HepG2 (cell line): ENCODE results near the gene IQCN. TPM values are rescaled to one million over a fixed set of nuclear protein-coding genes. Genes with fewer than 3 reads are reported as not detected.

Source experiments
- DNMT1 ChIP-seq: sonication (generic); formaldehyde crosslinking; IDR thresholded peaks from 2 replicates; pipeline ENCODE4 v1.5.1; 2020; ENCODE audit warnings: mild to moderate bottlenecking, missing genetic modification reagents
- HNRNPLL ChIP-seq: fragments of 200-400 bp; formaldehyde crosslinking; IDR thresholded peaks from 2 replicates; pipeline ENCODE4 v1.6.1; 2017; ENCODE audit warnings: mild to moderate bottlenecking, low read depth, low read length; ENCODE audit not compliant: poor library complexity, severe bottlenecking
- IRF1 ChIP-seq: sonication (generic); formaldehyde crosslinking; IDR thresholded peaks from 2 replicates; pipeline ENCODE4 v1.4.0; 2020; ENCODE audit warnings: low read depth, mild to moderate bottlenecking, missing genetic modification reagents
- MAFF ChIP-seq: IDR thresholded peaks from 2 replicates; pipeline ENCODE4 v1.6.1; 2011; ENCODE audit warnings: low read depth, low read length, improper control_type of control experiment
- MTF1 ChIP-seq: sonication (generic); formaldehyde crosslinking; IDR thresholded peaks from 2 replicates; pipeline ENCODE4 v1.5.0; 2020; ENCODE audit warnings: missing genetic modification reagents
- NR0B2 ChIP-seq: sonication (generic); formaldehyde crosslinking; IDR thresholded peaks from 2 replicates; pipeline ENCODE4 v1.4.0; 2020; ENCODE audit warnings: mild to moderate bottlenecking, missing genetic modification reagents
- NR1H2 ChIP-seq: sonication (generic); formaldehyde crosslinking; IDR thresholded peaks from 2 replicates; pipeline ENCODE4 v1.8.1; 2022; ENCODE audit warnings: low read depth, missing genetic modification reagents, borderline replicate concordance
- NR2F6 ChIP-seq, 2 experiments: IDR thresholded peaks; 2 replicates each; pipeline ENCODE4 v1.6.1; 2016; ENCODE audit warnings: antibody characterized with exemption in 1 of 2, mild to moderate bottlenecking in 1 of 2
- RFX3 ChIP-seq: IDR thresholded peaks from 2 replicates; pipeline ENCODE4 v1.6.1; 2016; ENCODE audit warnings: missing biosample characterization, missing genetic modification reagents
- THAP9 ChIP-seq: sonication (generic); formaldehyde crosslinking; IDR thresholded peaks from 2 replicates; pipeline ENCODE4; 2020; ENCODE audit warnings: missing genetic modification reagents, mild to moderate bottlenecking, borderline replicate concordance
- ZEB1 ChIP-seq: IDR thresholded peaks from 2 replicates; pipeline ENCODE4 v1.6.1; 2012; ENCODE audit warnings: mild to moderate bottlenecking, low read depth, inconsistent platforms; ENCODE audit not compliant: insufficient replicate concordance
- ZFY ChIP-seq: sonication (generic); formaldehyde crosslinking; IDR thresholded peaks from 2 replicates; pipeline ENCODE4 v1.4.0; 2020; ENCODE audit warnings: missing genetic modification reagents
- ZNF12 ChIP-seq: sonication (generic); formaldehyde crosslinking; IDR thresholded peaks from 2 replicates; pipeline ENCODE4 v1.5.0; 2020; ENCODE audit warnings: missing genetic modification reagents
- ZNF205 ChIP-seq: IDR thresholded peaks from 2 replicates; pipeline ENCODE4 v1.6.1; 2018; ENCODE audit warnings: missing biosample characterization, missing genetic modification reagents
- ZNF207 ChIP-seq: fragments of 450-650 bp; IDR thresholded peaks from 2 replicates; pipeline ENCODE4 v1.6.1; 2016; ENCODE audit warnings: antibody characterized with exemption, borderline replicate concordance
- ZNF546 ChIP-seq: sonication (generic); formaldehyde crosslinking; conservative IDR thresholded peaks from 2 replicates; pipeline ENCODE4 v1.8.1; 2023; ENCODE audit warnings: mild to moderate bottlenecking, missing genetic modification reagents
- ZNF607 ChIP-seq: sonication (generic); formaldehyde crosslinking; IDR thresholded peaks from 2 replicates; pipeline ENCODE4 v1.5.1; 2020; ENCODE audit warnings: missing genetic modification reagents, mild to moderate bottlenecking, borderline replicate concordance
- ZNF652 ChIP-seq: IDR thresholded peaks from 2 replicates; pipeline ENCODE4 v1.6.1; 2016; ENCODE audit warnings: low read depth, borderline replicate concordance
- ZNF747 ChIP-seq: sonication (generic); formaldehyde crosslinking; IDR thresholded peaks from 2 replicates; pipeline ENCODE4 v1.8.1; 2023; ENCODE audit warnings: missing genetic modification reagents, mild to moderate bottlenecking, borderline replicate concordance
- polyA plus RNA-seq, 8 experiments: library from polyadenylated mRNA; depleted of rRNA in 3 of 8; stranded (reverse) in 7 of 8; unstranded in 1 of 8; fragments of >200 nt; fragmentation: Illumina TruSeq in 4 of 8; extraction: Trizol in 4 of 8; gene quantifications; 2 replicates each; pipeline versions ENCODE4 v1.2.1 to v1.2.3, GENCODE V29; 2011 to 2016; ENCODE audit warnings: low read depth in 4 of 8, missing spikeins in 1 of 8, mixed read lengths in 1 of 8; ENCODE audit not compliant: insufficient read depth in 1 of 8
- total RNA-seq, 5 experiments: library from RNA; depleted of rRNA; stranded (reverse); fragments of >200 nt; fragmentation: Illumina TruSeq; extraction: Trizol; gene quantifications; 2 replicates each; pipeline ENCODE4 v1.2.3, GENCODE V29; 2016; ENCODE audit warnings: low read depth in 1 of 5
- TF ChIP-seq, protein P1 (sequence below): sonication (generic); formaldehyde crosslinking; IDR thresholded peaks from 2 replicates; pipeline ENCODE4 v1.4.0; 2020; ENCODE audit warnings: missing genetic modification reagents
- TF ChIP-seq, protein P2 (sequence below): sonication (generic); formaldehyde crosslinking; IDR thresholded peaks from 2 replicates; pipeline ENCODE4 v1.4.0; 2020; ENCODE audit warnings: mild to moderate bottlenecking, missing genetic modification reagents
- TF ChIP-seq, protein P3 (sequence below): sonication (generic); formaldehyde crosslinking; IDR thresholded peaks from 2 replicates; pipeline ENCODE4 v1.5.1; 2020; ENCODE audit warnings: missing genetic modification reagents, mild to moderate bottlenecking, borderline replicate concordance

IQCN gene
- total and polyA plus RNA-seq, 2 of the 13 experiments (the other 11 are each of a cell fraction or from before 2014, with no cell fraction given) = 0.04 to 0.18 TPM

DNA sequence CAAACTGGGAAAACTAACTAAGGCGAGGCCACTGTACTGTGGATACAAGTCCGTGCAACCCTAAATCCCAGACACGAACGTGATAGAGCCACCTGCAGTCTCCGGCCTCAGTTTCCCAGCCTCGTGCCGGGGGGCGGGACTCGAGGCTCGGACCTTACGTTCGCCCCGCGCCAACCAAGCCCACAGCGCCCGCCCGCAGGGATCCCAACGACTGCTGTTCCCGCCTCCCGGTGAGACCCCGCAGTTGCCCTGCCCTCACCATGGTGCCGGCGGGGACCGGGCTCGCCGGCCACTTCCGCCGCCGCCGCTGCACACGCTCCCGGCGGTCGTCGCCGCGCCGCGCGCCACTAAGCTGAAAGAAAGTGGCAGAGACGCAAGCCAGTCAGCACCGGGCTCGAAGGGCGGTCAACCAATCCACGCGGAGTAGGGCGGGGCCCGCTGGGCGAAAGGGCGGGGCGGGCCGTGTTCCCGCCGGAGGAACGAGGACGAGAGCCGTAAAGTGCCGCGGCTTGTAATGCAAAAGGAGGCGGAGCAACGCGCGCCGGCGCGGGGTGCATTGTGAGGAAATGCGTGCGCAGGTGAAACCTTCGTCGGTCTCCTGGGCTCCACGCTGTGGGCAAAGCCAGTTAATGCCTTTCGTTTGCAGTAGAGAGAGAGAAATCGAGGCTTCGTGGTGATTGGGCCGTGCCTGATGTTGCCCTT is 48.7 kb upstream of the IQCN start, which contains the start of gene LSM4 (continued):
- no peak for TF ChIP-seq NR2F6 (IDR thresholded peaks at IDR 0.05)
- peak; percentile 37; the same call in 1 of the 2 replicates for TF ChIP-seq NR2F6 (CRISPR knock-in tag; IDR thresholded peaks at IDR 0.05)
- peak; percentile 41; the same call in 1 of the 2 replicates for TF ChIP-seq NR0B2 (CRISPR knock-in tag)
- peak; percentile 98 for TF ChIP-seq MTF1 (CRISPR knock-in tag)
- no peak; the same call in 1 of the 2 replicates for TF ChIP-seq ZNF607 (CRISPR knock-in tag)
- TF ChIP-seq, protein P1, sequence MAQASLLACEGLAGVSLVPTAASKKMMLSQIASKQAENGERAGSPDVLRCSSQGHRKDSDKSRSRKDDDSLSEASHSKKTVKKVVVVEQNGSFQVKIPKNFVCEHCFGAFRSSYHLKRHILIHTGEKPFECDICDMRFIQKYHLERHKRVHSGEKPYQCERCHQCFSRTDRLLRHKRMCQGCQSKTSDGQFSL (CRISPR knock-in tag) = no peak
- TF ChIP-seq HNRNPLL = peak; percentile 97
- no peak for TF ChIP-seq RFX3 (CRISPR knock-in tag)
- TF ChIP-seq IRF1 (CRISPR knock-in tag) = no peak
- TF ChIP-seq, protein P2, sequence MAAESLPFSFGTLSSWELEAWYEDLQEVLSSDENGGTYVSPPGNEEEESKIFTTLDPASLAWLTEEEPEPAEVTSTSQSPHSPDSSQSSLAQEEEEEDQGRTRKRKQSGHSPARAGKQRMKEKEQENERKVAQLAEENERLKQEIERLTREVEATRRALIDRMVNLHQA (CRISPR knock-in tag) = no peak
- TF ChIP-seq ZNF205 (CRISPR knock-in tag) = no peak; the same call in 1 of the 2 replicates
- 0 out of 2 replicates have a peak, but pooled peaks have one; percentile 47 for TF ChIP-seq ZNF747 (CRISPR knock-in tag)
- no peak for TF ChIP-seq ZEB1
- TF ChIP-seq ZNF12 (CRISPR knock-in tag) = no peak
- no peak for TF ChIP-seq ZNF652 (CRISPR knock-in tag)
- TF ChIP-seq NR1H2 = no peak
- TF ChIP-seq DNMT1 (CRISPR knock-in tag) = 0 out of 2 replicates have a peak, but pooled peaks have one; percentile 61
- peak; percentile 71 for TF ChIP-seq ZFY (CRISPR knock-in tag)
- no peak for TF ChIP-seq MAFF
- TF ChIP-seq ZNF207 = no peak
- TF ChIP-seq THAP9 (CRISPR knock-in tag) = no peak
- TF ChIP-seq, protein P3, sequence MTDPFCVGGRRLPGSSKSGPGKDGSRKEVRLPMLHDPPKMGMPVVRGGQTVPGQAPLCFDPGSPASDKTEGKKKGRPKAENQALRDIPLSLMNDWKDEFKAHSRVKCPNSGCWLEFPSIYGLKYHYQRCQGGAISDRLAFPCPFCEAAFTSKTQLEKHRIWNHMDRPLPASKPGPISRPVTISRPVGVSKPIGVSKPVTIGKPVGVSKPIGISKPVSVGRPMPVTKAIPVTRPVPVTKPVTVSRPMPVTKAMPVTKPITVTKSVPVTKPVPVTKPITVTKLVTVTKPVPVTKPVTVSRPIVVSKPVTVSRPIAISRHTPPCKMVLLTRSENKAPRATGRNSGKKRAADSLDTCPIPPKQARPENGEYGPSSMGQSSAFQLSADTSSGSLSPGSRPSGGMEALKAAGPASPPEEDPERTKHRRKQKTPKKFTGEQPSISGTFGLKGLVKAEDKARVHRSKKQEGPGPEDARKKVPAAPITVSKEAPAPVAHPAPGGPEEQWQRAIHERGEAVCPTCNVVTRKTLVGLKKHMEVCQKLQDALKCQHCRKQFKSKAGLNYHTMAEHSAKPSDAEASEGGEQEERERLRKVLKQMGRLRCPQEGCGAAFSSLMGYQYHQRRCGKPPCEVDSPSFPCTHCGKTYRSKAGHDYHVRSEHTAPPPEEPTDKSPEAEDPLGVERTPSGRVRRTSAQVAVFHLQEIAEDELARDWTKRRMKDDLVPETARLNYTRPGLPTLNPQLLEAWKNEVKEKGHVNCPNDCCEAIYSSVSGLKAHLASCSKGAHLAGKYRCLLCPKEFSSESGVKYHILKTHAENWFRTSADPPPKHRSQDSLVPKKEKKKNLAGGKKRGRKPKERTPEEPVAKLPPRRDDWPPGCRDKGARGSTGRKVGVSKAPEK (CRISPR knock-in tag) = no peak
- no peak; the same call in 1 of the 2 replicates for TF ChIP-seq ZNF546
